D721Med (cell line): Measurements from ENCODE around the gene TRMT2A.

Source experiments
- DNase-seq: peaks from one replicate; pipeline ENCODE4 v3.0.0; 2011; ENCODE audit warnings: low spot score; ENCODE audit not compliant: insufficient read length
- FAIRE-seq: peaks from 2 replicates; lab custom pipeline; 2011; peaks lifted over from hg19 to GRCh38; lab: Jason Lieb, UNC
- CTCF ChIP-seq: IDR thresholded peaks from 2 replicates; pipeline ENCODE4 v1.5.1; 2012; ENCODE audit warnings: mild to moderate bottlenecking, control low read depth; ENCODE audit not compliant: insufficient read depth; ENCODE audit errors: missing control alignments

TRMT2A gene

GRCh38 chr22:20066617-20067383 is 50.2 kb downstream of the TRMT2A start:
- FAIRE-seq (no peak), DNase-seq (no peak)
- TF ChIP-seq CTCF: no peak

- FAIRE-seq (no peak), DNase-seq (no peak)
- TF ChIP-seq CTCF: no peak
Measured at GRCh38 chr22:20065896-20066616, 51.0 kb downstream of the TRMT2A start.

- no peak for TF ChIP-seq CTCF
- DNase-seq (no peak), FAIRE-seq (no peak)
Measured at GRCh38 chr22:20064545-20065262, 52.3 kb downstream of the TRMT2A start.

- DNase-seq: no peak
- no peak for FAIRE-seq
- TF ChIP-seq CTCF: no peak
Measured at GRCh38 chr22:20064140-20064480, 52.9 kb downstream of the TRMT2A start.

GRCh38 chr22:20063271-20064139 is 53.5 kb downstream of the TRMT2A start:
- FAIRE-seq (no peak), DNase-seq (no peak)
- TF ChIP-seq CTCF: no peak

GRCh38 chr22:20062766-20063083 is 54.3 kb downstream of the TRMT2A start:
- DNase-seq (no peak), FAIRE-seq (no peak)
- no peak for TF ChIP-seq CTCF
